Measurements from ENCODE around the gene CATSPERZ.

DNA sequence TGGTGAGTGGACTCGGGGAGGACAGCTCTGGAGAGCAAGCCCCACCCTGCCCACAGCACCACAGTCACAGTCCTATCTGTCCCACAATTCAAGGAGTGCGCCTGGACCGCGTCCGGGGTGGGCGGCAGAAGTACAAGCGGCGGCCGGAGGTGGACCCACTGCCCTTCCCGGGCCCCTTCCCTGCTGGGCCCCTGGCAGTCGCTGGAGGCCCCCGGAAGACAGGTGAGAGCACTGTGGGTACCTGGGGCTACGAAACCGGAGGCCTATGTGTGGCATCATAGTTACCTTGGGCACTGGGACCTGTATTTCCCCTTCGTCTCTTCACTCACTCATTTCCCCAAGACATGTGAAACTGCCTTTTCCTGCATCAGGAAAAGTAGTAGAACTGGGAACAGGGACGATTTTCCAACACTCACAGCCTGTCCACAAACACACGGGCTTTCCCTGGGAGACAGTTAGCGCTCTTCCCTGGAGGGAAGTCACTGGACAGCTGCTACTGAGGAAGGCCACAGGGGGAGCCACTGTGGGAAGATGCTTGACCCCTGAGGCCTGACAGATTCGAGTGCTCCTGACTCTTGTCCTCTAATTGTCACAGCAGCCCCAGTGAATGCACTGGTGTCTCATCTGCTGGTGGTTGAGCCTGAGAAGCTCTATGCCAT, 14.1 kb downstream of the CATSPERZ start:
- TF ChIP-seq, protein P1, sequence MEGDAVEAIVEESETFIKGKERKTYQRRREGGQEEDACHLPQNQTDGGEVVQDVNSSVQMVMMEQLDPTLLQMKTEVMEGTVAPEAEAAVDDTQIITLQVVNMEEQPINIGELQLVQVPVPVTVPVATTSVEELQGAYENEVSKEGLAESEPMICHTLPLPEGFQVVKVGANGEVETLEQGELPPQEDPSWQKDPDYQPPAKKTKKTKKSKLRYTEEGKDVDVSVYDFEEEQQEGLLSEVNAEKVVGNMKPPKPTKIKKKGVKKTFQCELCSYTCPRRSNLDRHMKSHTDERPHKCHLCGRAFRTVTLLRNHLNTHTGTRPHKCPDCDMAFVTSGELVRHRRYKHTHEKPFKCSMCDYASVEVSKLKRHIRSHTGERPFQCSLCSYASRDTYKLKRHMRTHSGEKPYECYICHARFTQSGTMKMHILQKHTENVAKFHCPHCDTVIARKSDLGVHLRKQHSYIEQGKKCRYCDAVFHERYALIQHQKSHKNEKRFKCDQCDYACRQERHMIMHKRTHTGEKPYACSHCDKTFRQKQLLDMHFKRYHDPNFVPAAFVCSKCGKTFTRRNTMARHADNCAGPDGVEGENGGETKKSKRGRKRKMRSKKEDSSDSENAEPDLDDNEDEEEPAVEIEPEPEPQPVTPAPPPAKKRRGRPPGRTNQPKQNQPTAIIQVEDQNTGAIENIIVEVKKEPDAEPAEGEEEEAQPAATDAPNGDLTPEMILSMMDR (conservative IDR thresholded peaks at IDR 0.05 in 1 of 2, IDR thresholded peaks at IDR 0.05 in 1 of 2; ENCODE audit: extremely low read depth in 1 of 2, insufficient read depth in 1 of 2, low read depth in 1 of 2, low read length in 2 of 2), result no peak
- no peak for TF ChIP-seq EZH2 (IDR thresholded peaks at IDR 0.05; ENCODE audit: borderline replicate concordance, low read length)

All from mammary epithelial cell (primary cell).